ENCODE data around the gene QRFPR.
"Not testable (repeated sequence)": the region's sequence is repeated elsewhere in the genome, so short reads cannot be mapped to it uniquely, and the experiment has no call there.

QRFPR gene

DNA sequence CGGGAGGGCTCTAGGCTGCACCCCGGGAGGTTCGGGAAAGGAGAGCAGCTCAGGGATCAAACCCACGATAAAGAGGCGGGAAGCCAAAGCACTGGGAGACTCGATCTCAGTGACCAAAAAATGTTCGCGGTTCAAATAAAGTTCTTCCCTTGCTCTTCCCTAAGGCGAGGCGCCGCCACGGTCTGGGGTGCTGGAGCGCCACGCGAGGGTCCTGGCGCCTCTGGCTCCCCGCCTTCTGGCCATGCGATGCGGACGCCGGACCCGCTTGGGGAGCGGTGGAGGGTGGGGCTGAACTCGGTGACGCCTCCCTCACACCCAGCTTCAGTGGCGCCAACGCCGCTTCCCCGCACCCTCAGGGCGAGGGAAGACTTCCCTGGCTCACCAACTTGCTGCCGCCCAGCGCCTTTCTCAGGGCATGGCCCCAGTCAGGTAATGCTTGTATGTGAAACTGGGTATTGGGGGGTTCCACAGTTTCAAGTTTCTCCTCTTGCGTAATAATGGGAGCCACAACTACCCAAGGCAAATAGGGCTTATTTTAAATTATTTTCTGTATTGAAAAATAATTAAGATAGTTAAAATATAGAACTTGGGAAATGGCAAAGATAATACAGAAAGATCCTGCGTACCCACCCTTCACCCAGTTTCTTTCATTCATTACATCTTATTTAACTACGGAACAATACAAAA lies at the start of gene QRFPR:
TSS of gene QRFPR (minus strand) at position 243 of the 687 bp plus-strand sequence. CDS start 371 bp downstream, outside the sequence.
- no peak for DNase-seq (ENCODE audit: low read depth)

DNA sequence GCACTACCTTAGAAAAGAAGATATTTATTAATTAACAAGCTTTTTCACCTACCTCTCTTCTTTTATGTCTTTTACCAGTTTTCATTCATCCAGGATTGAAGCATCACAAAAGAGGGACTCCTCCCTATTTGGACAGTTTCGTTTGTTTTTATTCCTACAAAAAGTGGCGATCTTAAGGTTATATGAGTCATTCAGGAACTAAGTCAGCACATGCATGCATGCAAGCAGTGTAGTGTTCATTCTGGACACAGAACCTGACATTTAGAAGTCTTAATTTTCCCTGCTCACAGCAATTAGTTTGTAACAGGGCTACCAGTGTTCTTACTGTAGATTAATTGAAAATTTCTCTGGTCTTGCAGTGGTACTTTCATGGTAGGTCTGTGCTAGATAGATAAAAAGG lies 47.9 kb upstream of the QRFPR start:
- peak; percentile 9 for DNase-seq (ENCODE audit: low read depth)

DNA sequence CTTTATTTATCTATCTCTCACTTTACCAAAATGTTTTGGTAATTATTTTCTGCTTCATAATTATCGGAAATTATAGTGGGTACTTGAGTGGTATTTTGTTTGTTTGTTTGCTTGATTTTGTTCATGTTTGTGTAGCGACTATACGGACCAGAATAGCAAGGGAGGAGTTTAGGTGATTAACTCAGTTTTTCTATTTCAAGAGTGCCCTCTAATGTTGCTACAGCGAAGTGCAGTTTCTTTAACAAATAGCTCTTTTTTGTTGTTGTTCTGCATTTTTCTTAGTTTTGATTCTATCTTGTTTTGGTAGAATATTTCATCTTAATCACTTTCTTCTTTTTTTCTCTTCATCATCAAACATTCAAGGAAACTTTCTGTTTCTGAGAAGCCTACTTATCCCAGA lies 40.8 kb upstream of the QRFPR start:
- DNase-seq (ENCODE audit: low read depth), result no peak

DNA sequence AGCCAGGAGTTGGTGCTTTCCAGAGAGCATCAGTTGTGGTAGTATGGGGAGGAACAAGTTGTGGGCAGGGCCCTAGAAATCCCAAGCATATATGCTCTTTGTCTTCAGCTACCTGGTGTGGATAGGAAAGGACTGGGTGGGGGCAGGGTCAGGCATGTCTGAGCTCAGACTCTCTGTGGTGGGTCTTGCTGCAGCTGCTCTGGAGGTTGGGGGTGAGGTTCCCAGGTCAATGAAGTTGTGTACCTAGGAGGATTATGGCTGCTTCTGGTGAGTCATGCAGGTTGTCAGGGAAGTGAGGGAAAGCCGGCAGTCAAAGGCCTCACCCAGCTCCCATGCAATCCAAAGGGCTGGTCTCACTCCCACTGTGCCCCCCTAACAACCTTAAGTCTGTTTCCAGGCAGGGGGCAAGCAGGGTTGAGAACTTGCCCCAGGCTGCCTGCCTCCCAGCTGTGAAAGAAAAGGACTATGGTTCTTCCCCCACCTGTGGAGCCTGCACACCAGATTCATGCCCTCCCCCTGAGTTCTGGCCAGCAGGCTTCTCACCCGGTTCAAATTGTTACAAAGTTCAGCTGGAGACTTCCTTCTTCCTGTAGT lies 30.4 kb upstream of the QRFPR start:
- DNase-seq (ENCODE audit: low read depth), result no peak

DNA sequence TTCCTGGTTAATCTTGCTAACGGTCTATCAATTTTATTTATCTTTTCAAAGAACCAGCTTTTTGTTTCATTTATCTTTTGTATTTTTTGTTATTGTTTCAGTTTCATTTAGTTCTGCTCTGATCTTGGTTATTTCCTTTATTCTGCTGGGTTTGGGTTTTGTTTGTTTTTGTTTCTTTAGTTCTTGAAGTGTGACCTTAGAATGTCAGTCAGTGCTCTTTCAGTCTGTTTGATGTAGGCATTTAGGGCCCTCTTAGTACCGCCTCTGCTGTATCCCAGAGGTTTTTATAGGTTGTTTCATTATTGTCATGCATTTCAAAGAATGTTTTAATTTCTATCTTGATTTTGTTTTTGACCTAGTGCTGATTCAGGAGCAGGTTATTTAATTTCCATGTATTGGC lies 27.7 kb upstream of the QRFPR start:
- DNase-seq (ENCODE audit: low read depth), result not testable (repeated sequence)

DNA sequence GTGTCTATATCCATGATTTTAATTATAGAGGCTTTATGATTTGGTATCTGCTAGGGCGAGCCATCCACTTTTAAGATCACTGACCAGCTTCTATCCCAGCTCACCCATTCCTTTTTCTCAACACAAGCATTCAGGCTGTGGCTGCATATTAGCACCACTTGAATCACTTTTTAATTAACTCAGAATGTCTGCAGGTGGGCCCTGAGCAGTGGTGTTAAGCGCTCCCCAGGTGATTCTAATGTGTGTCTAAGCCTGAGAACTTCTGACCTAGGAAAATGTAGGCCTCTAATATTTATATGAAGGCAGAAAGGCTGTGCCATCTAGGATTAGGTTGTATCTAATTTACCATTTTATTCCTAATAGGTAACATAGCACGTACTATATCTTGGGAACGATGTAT lies 19.8 kb upstream of the QRFPR start:
- DNase-seq (ENCODE audit: low read depth), result no peak

DNA sequence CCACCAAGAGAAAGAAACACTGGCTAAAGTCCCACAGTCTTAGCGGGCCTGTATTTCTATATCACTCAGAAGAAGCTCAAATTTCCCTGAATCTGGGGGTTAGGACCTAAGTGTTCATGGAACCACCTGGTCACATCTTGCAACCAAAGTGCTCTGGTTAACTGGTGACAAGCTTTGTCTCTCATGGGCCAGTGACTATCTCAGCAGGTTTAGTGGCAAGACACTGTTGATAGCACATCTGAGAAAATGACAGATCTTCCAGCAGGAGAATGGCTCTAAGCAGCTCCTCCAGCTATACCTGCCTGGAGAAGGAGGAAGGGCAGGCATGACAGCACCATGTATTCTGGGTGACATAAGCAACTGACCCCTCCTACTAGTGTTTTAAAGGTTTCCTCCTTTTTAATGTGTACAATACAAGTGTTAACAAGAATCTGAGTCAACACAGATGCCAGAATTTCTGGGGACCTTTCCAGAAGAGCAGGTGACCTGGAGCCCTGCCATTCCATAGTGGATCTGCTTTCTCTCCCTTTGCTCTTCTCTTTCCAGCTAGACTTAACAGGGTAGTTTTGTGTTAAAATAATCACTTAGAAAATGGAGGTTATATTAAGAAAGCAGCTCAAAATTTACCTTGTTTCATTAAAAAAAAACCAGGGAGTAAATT lies 17.3 kb upstream of the QRFPR start:
- DNase-seq (ENCODE audit: low read depth), result no peak

DNA sequence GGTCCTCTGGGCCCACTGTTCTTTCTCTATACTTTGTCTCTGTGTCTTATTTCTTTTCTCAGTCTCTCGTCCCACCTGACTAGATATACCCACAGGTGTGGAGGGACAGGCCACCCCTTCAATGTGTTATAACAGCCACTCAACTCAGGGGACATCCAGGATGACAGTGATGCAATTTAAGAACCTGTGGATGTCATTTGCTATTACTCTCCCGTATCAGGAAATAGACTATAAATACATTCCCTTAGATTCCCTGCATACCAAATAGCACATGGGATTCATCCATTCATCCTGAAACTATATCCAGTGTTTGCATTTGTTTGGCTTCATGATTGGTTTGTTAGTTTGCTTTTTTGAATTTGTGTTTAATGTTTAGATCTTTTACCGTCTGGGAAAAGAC lies 16.6 kb upstream of the QRFPR start:
- no peak for DNase-seq (ENCODE audit: low read depth)

DNA sequence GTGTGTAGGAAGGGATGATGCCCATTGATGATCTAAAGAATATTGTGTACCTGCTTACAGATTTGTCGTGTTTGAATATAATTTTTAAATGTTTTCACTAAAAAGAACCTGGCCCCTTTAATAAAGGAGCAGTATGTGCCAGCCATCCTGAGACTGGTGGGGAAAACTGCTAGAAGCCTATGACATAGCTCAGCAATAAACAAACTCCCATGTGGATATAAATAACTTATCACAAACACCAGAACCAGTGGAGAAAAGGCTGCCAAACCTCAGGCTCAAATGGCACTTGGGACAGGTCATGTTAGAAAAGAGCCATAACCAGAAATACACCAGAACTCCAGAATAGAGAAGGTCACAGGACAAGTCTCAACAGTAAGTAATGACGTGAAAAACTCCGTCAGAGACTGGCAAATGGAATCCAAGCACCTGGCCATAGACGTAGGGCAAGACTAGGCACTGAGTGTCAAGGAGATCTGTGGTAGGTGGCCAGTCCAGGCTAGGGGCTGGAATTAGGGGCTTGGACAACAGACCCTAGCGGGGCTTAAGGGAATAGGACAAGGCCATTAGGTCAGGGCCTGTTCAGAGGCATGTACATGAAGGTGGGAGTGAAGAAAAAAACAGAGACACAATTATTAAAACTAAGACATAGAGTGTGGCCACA lies 11.7 kb upstream of the QRFPR start:
- no peak for DNase-seq (ENCODE audit: low read depth)

DNA sequence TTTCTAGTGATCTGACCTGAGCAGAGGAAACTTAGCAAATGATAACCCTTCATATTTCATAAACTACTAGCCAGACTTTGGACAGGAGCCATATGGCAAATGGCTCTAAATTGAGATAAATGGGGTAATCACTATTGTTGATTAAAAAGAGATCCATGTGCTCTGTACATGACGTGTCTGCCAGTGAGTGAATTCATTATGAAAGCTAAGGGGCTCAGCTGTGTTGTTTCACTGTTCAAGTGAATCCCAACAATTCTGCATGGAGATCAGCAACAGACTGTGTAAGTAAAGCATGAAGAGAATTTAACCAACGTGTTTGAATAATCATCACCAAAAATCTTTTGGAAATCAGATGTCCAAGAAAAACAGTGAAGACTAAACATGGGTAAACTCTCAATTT lies 9.5 kb upstream of the QRFPR start:
- DNase-seq (ENCODE audit: low read depth), result no peak

DNA sequence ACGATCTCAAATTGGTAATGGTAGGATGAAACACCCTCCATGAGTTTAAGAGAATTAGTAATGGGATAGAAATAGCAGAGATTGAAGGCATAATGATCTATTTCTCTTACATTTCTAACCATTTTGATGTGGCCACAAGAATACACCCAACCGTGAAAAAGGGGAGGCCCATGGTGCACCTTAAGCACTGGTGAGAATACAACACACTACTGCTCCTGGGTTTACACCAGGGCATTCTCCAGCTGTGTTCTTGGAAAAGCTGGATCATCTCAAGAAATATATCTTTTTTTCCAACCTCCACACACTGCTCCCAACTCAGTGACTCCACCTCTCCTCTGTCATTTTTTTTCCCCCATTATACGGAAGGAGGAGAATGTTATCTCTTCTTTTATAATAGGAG lies 1.5 kb downstream of the QRFPR start:
- no peak for DNase-seq (ENCODE audit: low read depth)

DNA sequence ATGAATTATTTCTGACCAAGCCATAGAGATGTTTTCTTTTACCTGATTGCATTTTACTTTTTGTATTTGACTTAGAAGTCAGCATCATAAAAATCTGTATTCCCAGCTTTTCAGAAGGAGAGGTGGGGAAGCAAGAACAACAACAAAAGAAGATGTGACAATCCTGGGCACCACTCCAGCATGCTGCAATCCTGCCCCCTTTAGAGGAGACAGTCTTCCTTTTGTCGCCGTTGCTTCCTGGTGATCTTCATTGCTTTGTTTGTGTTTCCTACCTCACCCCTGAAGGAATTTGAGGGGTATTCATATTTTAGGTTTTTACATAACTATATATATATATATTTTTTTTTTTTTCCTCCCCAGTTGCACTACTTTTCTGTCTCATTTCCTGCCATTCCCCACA lies 3.7 kb downstream of the QRFPR start:
- no peak for DNase-seq (ENCODE audit: low read depth)

DNA sequence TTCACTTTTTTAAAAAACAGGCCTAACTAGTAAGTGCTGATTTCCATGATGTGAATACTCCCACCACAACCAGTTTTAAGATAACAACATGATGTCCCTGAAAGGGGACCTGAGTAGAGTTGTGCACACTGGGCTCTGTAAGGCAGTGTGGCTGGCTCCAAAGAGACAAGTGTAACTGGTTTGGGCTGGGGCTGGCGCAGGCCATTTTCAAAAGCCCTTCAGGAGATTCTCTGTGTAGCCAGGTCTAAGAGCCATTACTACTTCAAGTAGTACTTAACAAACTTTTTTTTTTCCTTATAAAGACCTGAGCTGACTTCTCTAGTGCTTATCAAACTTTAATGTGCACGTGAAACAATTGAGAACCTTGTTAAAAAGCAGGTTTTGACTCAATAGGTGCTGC lies 4.3 kb downstream of the QRFPR start:
- DNase-seq (ENCODE audit: low read depth), result no peak

DNA sequence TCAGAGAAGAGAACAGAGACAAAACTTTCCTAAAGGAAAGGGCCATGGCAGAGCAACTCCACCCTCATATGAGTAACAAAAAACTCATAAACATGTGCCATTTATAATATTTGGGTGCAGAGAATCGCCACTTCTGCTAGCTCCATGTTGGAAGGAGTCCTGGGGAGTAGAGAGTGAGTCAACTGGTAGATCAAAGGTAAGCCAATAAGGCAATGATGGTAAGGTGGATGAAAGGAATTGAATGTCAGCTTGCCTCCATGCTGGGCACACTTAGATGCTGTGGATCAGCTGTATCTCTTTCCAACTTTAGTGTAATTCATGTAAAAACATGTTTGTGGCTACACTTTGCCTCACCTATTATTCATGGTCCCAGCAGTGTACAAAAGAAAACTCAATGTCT lies 4.7 kb downstream of the QRFPR start:
- DNase-seq (ENCODE audit: low read depth), result no peak

DNA sequence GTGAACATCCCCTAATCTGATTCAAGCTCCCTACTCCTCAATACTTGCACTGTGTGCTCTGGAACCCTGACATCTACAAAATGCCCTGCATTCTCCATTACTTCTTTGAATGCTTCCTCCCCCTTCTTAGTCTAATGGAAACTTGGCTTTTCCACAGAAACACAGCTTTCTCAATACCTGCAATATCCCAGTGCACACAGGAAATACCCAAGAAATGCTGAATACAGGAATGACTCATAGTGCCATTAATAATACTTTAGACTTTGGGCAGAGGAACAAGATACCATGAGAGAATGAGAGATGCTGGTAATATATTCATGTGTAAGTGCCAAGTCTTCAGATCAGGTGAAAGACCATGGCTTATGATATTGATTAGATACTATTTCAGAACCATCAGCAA lies 5.6 kb downstream of the QRFPR start:
- peak; percentile 55 for DNase-seq (ENCODE audit: low read depth)

DNA sequence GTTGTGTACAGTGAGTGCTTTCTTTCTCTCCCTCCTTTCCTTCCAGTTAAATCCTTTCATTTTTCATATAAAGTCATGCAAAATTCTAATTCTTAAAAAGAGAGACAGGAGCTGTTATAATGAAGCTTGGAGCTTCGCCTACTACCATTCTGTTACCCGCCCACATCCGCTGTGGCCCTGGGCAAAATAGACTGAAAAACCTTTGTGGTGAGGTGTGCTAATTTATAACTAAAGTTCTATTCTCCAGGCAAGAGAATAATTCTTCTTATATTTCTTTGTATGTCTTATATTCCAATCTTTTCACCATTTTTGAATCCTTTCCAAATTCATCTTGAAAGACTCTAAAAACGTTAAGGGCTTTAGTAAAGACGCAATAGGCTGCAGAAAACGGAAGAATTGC lies 7.0 kb downstream of the QRFPR start:
- no peak for DNase-seq (ENCODE audit: low read depth)

DNA sequence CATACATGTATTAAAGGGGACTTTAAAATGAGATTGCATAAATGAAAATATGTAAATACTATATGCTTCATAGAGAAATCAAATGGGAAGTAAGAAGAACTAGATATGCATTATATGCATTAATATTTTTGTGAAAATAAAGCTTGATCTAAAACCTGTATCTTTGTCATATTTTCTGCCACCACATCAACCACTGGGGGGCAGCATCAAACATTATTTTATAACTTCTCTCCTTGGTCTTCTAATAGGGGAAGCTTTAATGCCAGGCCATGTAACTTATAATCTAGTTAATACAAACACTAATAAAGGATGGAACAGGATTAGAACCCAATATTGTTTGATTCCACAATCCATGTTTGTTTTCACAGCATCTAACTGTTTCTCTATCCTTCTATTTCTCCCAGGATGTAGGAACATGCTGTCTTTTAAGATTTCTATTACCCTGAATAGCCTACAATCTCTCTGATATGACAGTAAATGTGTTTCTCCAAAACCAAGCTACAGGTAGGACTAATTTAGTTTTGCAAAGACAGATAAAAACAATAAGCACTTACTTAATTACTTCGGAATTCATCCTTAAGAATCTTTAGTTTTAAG lies 10.0 kb downstream of the QRFPR start:
- DNase-seq (ENCODE audit: low read depth), result no peak

DNA sequence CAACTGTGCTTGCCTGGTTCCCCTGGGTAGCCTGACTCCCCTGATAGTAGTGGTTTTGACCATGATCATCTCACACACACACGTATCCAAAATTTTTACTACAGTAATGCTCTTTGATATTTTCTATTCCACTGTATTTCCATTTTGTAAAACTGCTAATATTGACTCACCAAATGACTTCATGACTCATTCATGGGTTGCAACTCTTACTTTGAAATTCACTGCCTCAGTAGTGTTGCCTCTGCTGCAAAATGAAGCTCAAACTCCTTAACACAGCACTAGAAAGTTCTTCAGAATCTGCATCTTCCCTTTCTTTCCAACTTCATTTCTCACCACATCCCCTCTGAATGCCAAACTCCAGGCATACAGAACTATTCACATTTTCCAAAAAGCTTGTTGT lies 20.3 kb downstream of the QRFPR start:
- DNase-seq (ENCODE audit: low read depth), result no peak

DNA sequence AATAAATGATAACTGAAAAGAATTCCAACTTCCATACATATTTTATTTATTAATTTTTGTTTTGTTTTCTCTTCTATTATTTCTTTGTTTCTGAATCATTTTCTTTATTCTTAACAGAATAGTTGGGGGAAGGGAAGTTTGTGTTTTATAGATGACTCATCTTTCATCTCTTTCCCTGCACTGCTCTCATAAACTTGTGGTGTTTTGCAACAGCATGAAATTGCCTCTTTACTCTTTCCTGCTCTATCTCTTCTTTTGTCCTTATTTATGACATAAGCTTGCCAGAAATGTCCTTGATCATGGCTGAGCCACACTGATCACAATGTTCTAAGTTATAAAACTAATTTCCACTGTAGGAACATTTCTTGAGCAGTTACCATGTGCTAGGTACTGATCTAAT lies 22.3 kb downstream of the QRFPR start:
- DNase-seq (ENCODE audit: low read depth), result peak; percentile 30

DNA sequence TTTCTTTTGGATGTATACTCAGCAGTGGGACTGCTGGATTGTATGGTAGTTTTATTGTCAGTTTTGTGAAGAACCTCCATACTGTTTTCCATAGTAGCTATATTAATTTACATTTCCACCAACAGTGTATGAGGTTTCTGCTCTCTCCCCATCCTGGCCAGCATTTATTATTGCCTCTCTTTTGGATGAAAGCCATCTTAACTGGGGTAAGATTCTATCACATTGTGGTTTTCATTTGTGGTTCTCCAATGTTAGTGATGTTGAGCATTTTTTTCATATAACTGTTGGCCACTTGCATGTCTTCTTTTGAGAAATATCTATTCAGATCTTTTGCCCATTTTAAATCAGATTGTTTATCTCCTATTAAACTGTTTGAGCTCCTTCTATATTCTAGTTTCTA lies 27.6 kb downstream of the QRFPR start:
- DNase-seq (ENCODE audit: low read depth), result no peak

DNA sequence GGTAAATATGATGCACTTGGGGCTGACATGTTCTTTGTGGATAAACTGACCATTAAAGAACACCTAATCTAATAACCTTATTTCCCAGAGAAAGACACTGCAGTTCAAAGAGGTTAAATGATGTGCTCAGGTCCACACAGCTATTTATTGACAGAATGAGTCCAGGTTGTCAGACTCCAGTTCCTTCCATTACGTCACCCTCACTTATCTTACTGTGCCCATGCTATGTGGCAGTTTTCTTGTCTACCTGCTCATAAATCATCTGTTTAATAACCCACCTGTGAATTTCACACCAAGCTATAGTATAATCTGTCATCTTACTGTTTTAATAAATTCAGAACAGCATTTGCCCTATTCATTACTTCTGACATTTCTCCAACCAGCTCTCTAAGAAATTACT lies 36.7 kb downstream of the QRFPR start:
- no peak for DNase-seq (ENCODE audit: low read depth)

DNA sequence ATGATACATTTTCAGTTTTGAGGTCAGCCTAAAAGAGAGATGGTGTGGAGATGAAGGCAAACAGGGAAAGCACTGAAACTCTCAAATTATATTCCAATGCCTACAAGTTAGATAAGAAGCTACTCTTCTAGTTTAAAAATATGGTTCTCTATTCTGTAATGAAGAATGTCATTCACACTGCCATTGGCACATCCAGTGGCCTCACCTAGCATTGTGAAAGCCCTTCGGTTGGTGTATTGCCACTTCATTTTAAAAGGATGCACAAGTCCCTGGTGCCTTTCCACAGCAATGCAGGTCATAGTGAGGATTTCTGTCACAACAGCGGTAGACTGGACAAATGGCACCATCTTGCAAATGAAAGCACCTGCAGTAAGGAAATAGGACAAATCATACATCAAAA lies 40.6 kb downstream of the QRFPR start:
- DNase-seq (ENCODE audit: low read depth), result no peak

DNA sequence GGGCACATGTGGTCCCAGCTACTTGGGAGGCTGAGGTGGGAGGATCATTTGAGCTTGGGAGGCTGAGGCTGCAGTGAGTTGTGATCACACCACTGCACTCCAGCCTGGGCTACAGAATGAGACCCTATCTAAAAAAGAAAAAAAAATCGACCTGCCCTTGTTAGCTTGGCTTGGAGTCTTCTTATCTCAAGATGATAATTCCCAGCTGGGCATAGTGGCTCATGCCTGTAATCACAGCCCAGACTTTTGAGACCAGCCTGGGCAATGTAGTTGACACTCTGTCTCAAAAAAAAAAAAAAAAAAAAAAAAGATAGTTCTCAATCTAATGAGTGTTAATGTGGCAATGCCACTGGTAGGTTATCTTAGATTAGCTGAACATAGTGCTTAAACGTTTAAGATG lies 41.0 kb downstream of the QRFPR start:
- DNase-seq (ENCODE audit: low read depth), result no peak

Measured in HS-5 (cell line).